K562 (cell line): Measurements from ENCODE around the gene TMOD2. TPM values are rescaled to one million over a fixed set of nuclear protein-coding genes. Genes with fewer than 3 reads are reported as not detected.

Experiments
- ATAC-seq: fragments of 200-7000 bp; cut with Tn5 transposase; 3 replicates; pipeline ENCODE4 v1.9.1; 2020; ENCODE audit warnings: moderate library complexity
- BruUV-seq: library from RNA; stranded (reverse); fragments of 400-500 nt; replicated peaks from 2 replicates; lab custom pipeline; 2021; lab: Mats Ljungman, UMichigan
- CTCF ChIA-PET: fragments of 300-600 bp; formaldehyde crosslinking; extraction: SDS; loops from one replicate; lab custom pipeline; 2021; ENCODE audit warnings: low intra/inter-chr PET ratio; lab: Yijun Ruan, JAX
- POLR2A ChIA-PET: fragments of 300-600, 350-650 bp; sonication (Branson Sonifier 250); formaldehyde crosslinking; extraction: SDS; loops from one replicate; lab custom pipeline; 2021; ENCODE audit warnings: antibody characterized with exemption, inconsistent platforms; lab: Yijun Ruan, JAX
- DNase-seq, 4 experiments: peaks; one replicate each; pipeline versions ENCODE4 v3.0.0 to v3.0.0-alpha.2; 2011 to 2018; ENCODE audit warnings: low spot score in 3 of 4, mixed read lengths in 3 of 4; ENCODE audit errors: extremely low read depth in 1 of 4
- FAIRE-seq: peaks from 2 replicates; lab custom pipeline; 2011; peaks lifted over from hg19 to GRCh38; lab: Jason Lieb, UNC
- H2AFZ ChIP-seq: 2 replicates; pipeline ENCODE4 v1.6.0; 2011; ENCODE audit warnings: low read depth, low read length, control low read depth, inconsistent platforms
- H3K27ac ChIP-seq: fragments of 200-600 bp; 3 replicates; pipeline ENCODE4 v1.8.0; 2011; ENCODE audit warnings: low read depth, mild to moderate bottlenecking, control low read depth, inconsistent platforms, low read length, moderate library complexity, mixed read lengths; ENCODE audit errors: extremely low read depth
- H3K27me3 ChIP-seq, 2 experiments: fragments of 300-600 bp in 1 of 2; 2 replicates in 1 of 2; 3 replicates in 1 of 2; pipeline versions ENCODE4 v1.6.0 to v1.8.0; 2011; ENCODE audit warnings: inconsistent platforms in 2 of 2, low read length in 2 of 2, mild to moderate bottlenecking in 1 of 2, mixed read lengths in 1 of 2, moderate library complexity in 1 of 2; ENCODE audit not compliant: control insufficient read depth in 2 of 2, insufficient read depth in 2 of 2
- H3K36me3 ChIP-seq: fragments of 300-600 bp; 3 replicates; pipeline ENCODE4 v1.8.0; 2011; ENCODE audit warnings: mild to moderate bottlenecking, low read length, inconsistent platforms; ENCODE audit not compliant: control insufficient read depth, insufficient read depth
- H3K4me1 ChIP-seq, 2 experiments: fragments of 200-600 bp in 1 of 2; replicated peaks in 1 of 2; 2 replicates in 1 of 2; 3 replicates in 1 of 2; pipeline versions ENCODE4 v1.5.1 to v1.8.0; 2011; ENCODE audit warnings: inconsistent platforms in 2 of 2, low read length in 2 of 2, mild to moderate bottlenecking in 1 of 2, mixed read lengths in 1 of 2, moderate library complexity in 1 of 2; ENCODE audit not compliant: control insufficient read depth in 2 of 2, insufficient read depth in 2 of 2
- H3K4me2 ChIP-seq: 2 replicates; pipeline ENCODE4 v1.6.1; 2011; ENCODE audit warnings: low read length, control low read depth, inconsistent platforms, mixed read lengths; ENCODE audit not compliant: insufficient read depth
- H3K4me3 ChIP-seq: fragments of 200-600 bp; sonication (generic), shearing (Covaris generic); 2 replicates; pipeline ENCODE4 v1.5.1; 2016; ENCODE audit warnings: control low read depth, inconsistent platforms
- H3K79me2 ChIP-seq: fragments of 200-600 bp; 3 replicates; pipeline ENCODE4 v1.8.0; 2011; ENCODE audit warnings: low read length, inconsistent platforms; ENCODE audit not compliant: control insufficient read depth, insufficient read depth
- H3K9ac ChIP-seq, 2 experiments: 2 replicates each; pipeline versions ENCODE4 v1.6.0 to v1.6.1; 2011; ENCODE audit warnings: low read depth in 2 of 2, low read length in 2 of 2, control low read depth in 1 of 2, inconsistent platforms in 1 of 2, mild to moderate bottlenecking in 1 of 2, mixed read lengths in 1 of 2; ENCODE audit not compliant: insufficient read depth in 1 of 2
- H3K9me1 ChIP-seq: one replicate; pipeline ENCODE4 v1.6.0; 2011; ENCODE audit warnings: inconsistent platforms, mild to moderate bottlenecking, low read length, moderate library complexity; ENCODE audit not compliant: control insufficient read depth, insufficient read depth
- H3K9me3 ChIP-seq: replicated peaks from 2 replicates; pipeline ENCODE4 v1.5.1; 2011; ENCODE audit warnings: low read depth, low read length, inconsistent platforms; ENCODE audit not compliant: control insufficient read depth, insufficient read depth
- H4K20me1 ChIP-seq: replicated peaks from 2 replicates; pipeline ENCODE4 v1.6.1; 2011; ENCODE audit warnings: low read length, inconsistent platforms, mixed read lengths; ENCODE audit not compliant: control insufficient read depth, insufficient read depth
- SPI1 ChIP-seq: IDR thresholded peaks from 2 replicates; pipeline ENCODE4 v1.6.1; 2011; ENCODE audit warnings: low read depth, low read length, control low read depth, borderline replicate concordance
- TRIM24 ChIP-seq, 2 experiments: fragments of 450-650 bp; IDR thresholded peaks; 2 replicates each; pipeline ENCODE4 v1.6.1; 2016
- YY1 ChIP-seq, 3 experiments: IDR thresholded peaks; 2 replicates each; pipeline ENCODE4 v1.6.1; 2011; ENCODE audit warnings: low read length in 2 of 3, mild to moderate bottlenecking in 2 of 3, moderate library complexity in 2 of 3, borderline replicate concordance in 1 of 3, control low read depth in 1 of 3, low read depth in 1 of 3; ENCODE audit not compliant: insufficient read depth in 3 of 3, insufficient replicate concordance in 2 of 3, control insufficient read depth in 1 of 3, insufficient read length in 1 of 3; ENCODE audit errors: extremely low read depth in 1 of 3
- ZNF512 ChIP-seq: IDR thresholded peaks from 2 replicates; pipeline ENCODE4 v1.6.1; 2016; ENCODE audit warnings: missing genetic modification characterization, missing compliant biosample characterization
- ZNF586 ChIP-seq: fragments of 450-650 bp; formaldehyde crosslinking; conservative IDR thresholded peaks from 2 replicates; pipeline ENCODE4 v1.4.0; 2020; ENCODE audit warnings: mild to moderate bottlenecking, moderate library complexity
- WGBS: fragments of 100-300 bp; shearing (Covaris generic); methylation state at CpG from one replicate; pipeline ENCODE4 v1.1.6; 2016; ENCODE audit warnings: low coverage, mixed read lengths; ENCODE audit not compliant: insufficient coverage; ENCODE audit errors: missing lambda C conversion rate; 5-methylcytosine and 5-hydroxymethylcytosine counted together
- in situ Hi-C: fragments of 300-500 bp; cut with MboI; formaldehyde crosslinking; loops from 4 replicates; pipeline ENCODE4 v1.15.0; 2018; ENCODE audit warnings: inconsistent platforms, mixed read lengths
- intact Hi-C: fragments of 100-400 bp; cut with micrococcal nuclease; formaldehyde crosslinking; loops from 2 replicates; pipeline ENCODE4 v1.14.2; 2022
- polyA plus RNA-seq, 8 experiments: library from polyadenylated mRNA; depleted of rRNA in 4 of 8; stranded (reverse) in 5 of 8; unstranded in 3 of 8; fragments of >200 nt; fragmentation: Nextera tagmentation in 2 of 8; fragmentation: Illumina TruSeq in 1 of 8; extraction: Ambion mirVana in 2 of 8; extraction: Trizol in 1 of 8; gene quantifications; 2 replicates each; pipeline versions ENCODE4 v1.2.1 to v1.2.3, GENCODE V29; 2011 to 2014; ENCODE audit warnings: inconsistent platforms in 1 of 8, missing spikeins in 1 of 8
- total RNA-seq, 7 experiments: library from RNA; depleted of rRNA in 6 of 7; stranded (reverse); fragments of >200 nt in 6 of 7; fragmentation: Illumina TruSeq in 2 of 7; extraction: Trizol in 2 of 7; gene quantifications; 2 replicates each; pipeline versions ENCODE4 v1.2.1 to v1.2.3, GENCODE V29; 2011 to 2021; ENCODE audit warnings: low replicate concordance in 1 of 7

TMOD2 gene
- total and polyA plus RNA-seq, 9 of the 15 experiments (the other 6 are each of a cell fraction or from before 2014, with no cell fraction given): 0.49 to 3.8 (median 3.0) TPM

- no peaks in the 10 kb centered on the region; the same call in 2 of the 3 replicates for H3K36me3 ChIP-seq
- ChIA-PET CTCF (no interaction called here), POLR2A (no interaction called here)
- no peak overlapping the region for H3K27ac ChIP-seq
- H3K4me3 ChIP-seq: no peak overlapping the region
- BruUV-seq: no TSS peak
- TF ChIP-seq TRIM24 (IDR thresholded peaks at IDR 0.05) (no peak), ZNF586 (CRISPR knock-in tag) (no peak), SPI1 (peak; percentile 39; the same call in 1 of the 2 replicates), YY1 (IDR thresholded peaks at IDR 0.05; ENCODE audit: borderline replicate concordance in 1 of 3, control insufficient read depth in 1 of 3, extremely low read depth in 1 of 3, insufficient read depth in 3 of 3, insufficient read length in 1 of 3, insufficient replicate concordance in 2 of 3, low read depth in 1 of 3, low read length in 2 of 3) (peak in 1 of 3 experiments; percentile 21), ZNF512 (tag) (no peak)
- TF ChIP-seq, all 486 proteins: peak for 2
- Histone ChIP-seq H3K79me2 (no peaks in the 10 kb centered on the region), H3K4me2 (no peak overlapping the region), H3K27me3 (no peaks in the 10 kb centered on the region), H3K9me3 (no peaks in the 10 kb centered on the region), H3K4me1 (peaks cover 0 to 9% of the 10 kb centered on the region in 2 experiments; a peak in 2 of 5 replicates), H3K9ac (peak overlapping the region in 1 of 2 experiments; percentile 49; a peak in 1 of 4 replicates), H2AFZ (peak overlapping the region; percentile 66), H4K20me1 (no peaks in the 10 kb centered on the region), H3K9me1 (no peaks in the 10 kb centered on the region)
- DNase-seq: no peak
- in situ Hi-C loops (no loop called here), intact Hi-C loops (no loop called here)
- WGBS: 52% methylated on average over 9 of the region's 9 CpGs
- ATAC-seq: peak; percentile 47; the same call in 2 of the 3 replicates
- FAIRE-seq: no peak
Observed at GRCh38 chr15:51768018-51768417, 16.6 kb downstream of the TMOD2 start.
